ENCODE measurements around the gene MED13L.

DNA sequence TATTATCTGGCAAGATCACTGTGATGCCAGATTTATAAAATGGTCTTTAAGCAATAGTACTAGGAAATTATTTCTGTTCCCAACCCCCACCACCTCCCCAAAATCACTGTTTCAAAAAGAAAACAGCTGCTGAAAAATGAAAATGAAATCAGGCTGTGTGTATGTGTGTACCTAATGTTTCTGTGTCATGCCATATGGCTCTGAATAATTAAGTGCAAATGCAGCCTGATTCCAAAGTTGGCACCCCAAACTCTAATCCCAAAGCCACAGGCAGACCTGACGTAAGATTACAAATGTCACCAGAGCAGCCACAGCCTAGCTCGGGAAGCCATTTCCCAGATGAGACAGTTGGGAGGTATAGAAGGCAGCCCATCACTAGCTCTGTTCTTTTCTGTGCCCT lies 175.5 kb downstream of the MED13L start:
- no peak for TF ChIP-seq CTCF (IDR thresholded peaks at IDR 0.05)
- TF ChIP-seq POLR2A (IDR thresholded peaks at IDR 0.05) = no peak

All from lower leg skin (tissue), 3 donors.